Stomach (tissue), 4 donors: ENCODE measurements around the gene LRRC4C.

Source experiments
- CTCF ChIP-seq, 7 experiments: fragments of 450-650 bp in 4 of 7; fragments of 200-600 bp in 3 of 7; sonication (generic) in 3 of 7; IDR thresholded peaks; one replicate each; pipeline ENCODE4 v1.5.1; 2016 to 2019; ENCODE audit warnings: antibody characterized with exemption in 7 of 7, control low read depth in 2 of 7, mild to moderate bottlenecking in 1 of 7
- EP300 ChIP-seq: sonication (generic); formaldehyde crosslinking; IDR thresholded peaks from one replicate; pipeline ENCODE4 v1.6.1; 2017; ENCODE audit warnings: antibody characterized with exemption
- POLR2A ChIP-seq, 4 donors: fragments of 450-650 bp; IDR thresholded peaks; one replicate each; pipeline ENCODE4 v1.6.1; 2016; ENCODE audit warnings: antibody characterized with exemption in 4 of 4, control low read depth in 2 of 4, mild to moderate bottlenecking in 1 of 4, moderate library complexity in 1 of 4
- POLR2AphosphoS5 ChIP-seq, 3 donors: sonication (generic); formaldehyde crosslinking; IDR thresholded peaks; one replicate each; pipeline ENCODE4 v1.6.1; 2016; ENCODE audit warnings: antibody characterized with exemption in 3 of 3

- no peak for TF ChIP-seq EP300
- TF ChIP-seq POLR2A (IDR thresholded peaks at IDR 0.05) = no peak
- no peak for TF ChIP-seq CTCF (IDR thresholded peaks at IDR 0.05)
- TF ChIP-seq POLR2AphosphoS5 (IDR thresholded peaks at IDR 0.05) = no peak
Measured at GRCh38 chr11:41435531-41435930, 23.9 kb downstream of the LRRC4C start.
